ENCODE measurements around the gene GABBR2. TPM values are rescaled to one million over a fixed set of nuclear protein-coding genes. Genes with fewer than 3 reads are reported as not detected.

The GABBR2 gene
- total and polyA plus RNA-seq, 2 experiments from 2014 or later, result 0.89 to 1.3 TPM

DNA sequence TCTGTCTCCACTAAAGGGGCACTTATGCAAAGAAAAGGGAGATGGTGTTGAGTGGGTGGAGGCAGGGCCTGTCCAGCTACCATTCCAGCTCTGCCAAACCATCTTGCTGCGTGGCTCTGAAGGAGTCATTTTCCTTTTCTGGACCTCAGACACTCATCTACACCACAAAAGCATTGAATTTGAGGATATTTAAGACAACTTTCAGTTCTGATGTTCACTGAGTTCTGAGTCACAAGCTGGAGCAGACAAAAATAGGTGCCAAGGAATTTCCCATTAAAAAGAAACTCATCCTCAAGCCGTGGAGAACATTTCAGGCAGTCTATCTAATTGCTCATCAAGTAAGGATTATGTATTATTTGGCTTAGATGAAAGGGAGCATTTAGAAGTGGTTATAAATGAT lies 258.2 kb downstream of the GABBR2 start:
- TF ChIP-seq EZH2 (IDR thresholded peaks at IDR 0.05; ENCODE audit: low read depth, unreplicated experiment), result no peak
- no peak for TF ChIP-seq EZH2phosphoT487 (IDR thresholded peaks at IDR 0.05; ENCODE audit: unreplicated experiment)
- TF ChIP-seq CREB1 (CRISPR knock-in tag; IDR thresholded peaks at IDR 0.05; ENCODE audit: low read depth), result no peak
- TF ChIP-seq ZNF462 (CRISPR knock-in tag; IDR thresholded peaks at IDR 0.05), result no peak
- TF ChIP-seq POLR2AphosphoS5 (IDR thresholded peaks at IDR 0.05; ENCODE audit: low read depth), result no peak
- TF ChIP-seq, protein P1, sequence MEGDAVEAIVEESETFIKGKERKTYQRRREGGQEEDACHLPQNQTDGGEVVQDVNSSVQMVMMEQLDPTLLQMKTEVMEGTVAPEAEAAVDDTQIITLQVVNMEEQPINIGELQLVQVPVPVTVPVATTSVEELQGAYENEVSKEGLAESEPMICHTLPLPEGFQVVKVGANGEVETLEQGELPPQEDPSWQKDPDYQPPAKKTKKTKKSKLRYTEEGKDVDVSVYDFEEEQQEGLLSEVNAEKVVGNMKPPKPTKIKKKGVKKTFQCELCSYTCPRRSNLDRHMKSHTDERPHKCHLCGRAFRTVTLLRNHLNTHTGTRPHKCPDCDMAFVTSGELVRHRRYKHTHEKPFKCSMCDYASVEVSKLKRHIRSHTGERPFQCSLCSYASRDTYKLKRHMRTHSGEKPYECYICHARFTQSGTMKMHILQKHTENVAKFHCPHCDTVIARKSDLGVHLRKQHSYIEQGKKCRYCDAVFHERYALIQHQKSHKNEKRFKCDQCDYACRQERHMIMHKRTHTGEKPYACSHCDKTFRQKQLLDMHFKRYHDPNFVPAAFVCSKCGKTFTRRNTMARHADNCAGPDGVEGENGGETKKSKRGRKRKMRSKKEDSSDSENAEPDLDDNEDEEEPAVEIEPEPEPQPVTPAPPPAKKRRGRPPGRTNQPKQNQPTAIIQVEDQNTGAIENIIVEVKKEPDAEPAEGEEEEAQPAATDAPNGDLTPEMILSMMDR (conservative IDR thresholded peaks at IDR 0.05; ENCODE audit: low read depth in 2 of 2), result no peak
- TF ChIP-seq STAT1 (IDR thresholded peaks at IDR 0.05; ENCODE audit: unreplicated experiment), result no peak
- TF ChIP-seq, protein P2, sequence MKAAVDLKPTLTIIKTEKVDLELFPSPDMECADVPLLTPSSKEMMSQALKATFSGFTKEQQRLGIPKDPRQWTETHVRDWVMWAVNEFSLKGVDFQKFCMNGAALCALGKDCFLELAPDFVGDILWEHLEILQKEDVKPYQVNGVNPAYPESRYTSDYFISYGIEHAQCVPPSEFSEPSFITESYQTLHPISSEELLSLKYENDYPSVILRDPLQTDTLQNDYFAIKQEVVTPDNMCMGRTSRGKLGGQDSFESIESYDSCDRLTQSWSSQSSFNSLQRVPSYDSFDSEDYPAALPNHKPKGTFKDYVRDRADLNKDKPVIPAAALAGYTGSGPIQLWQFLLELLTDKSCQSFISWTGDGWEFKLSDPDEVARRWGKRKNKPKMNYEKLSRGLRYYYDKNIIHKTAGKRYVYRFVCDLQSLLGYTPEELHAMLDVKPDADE (IDR thresholded peaks at IDR 0.05), result no peak
- TF ChIP-seq ZNF114 (CRISPR knock-in tag; IDR thresholded peaks at IDR 0.05), result no peak
- TF ChIP-seq NANOG (IDR thresholded peaks at IDR 0.05; ENCODE audit: borderline replicate concordance), result no peak
- TF ChIP-seq, protein P3, sequence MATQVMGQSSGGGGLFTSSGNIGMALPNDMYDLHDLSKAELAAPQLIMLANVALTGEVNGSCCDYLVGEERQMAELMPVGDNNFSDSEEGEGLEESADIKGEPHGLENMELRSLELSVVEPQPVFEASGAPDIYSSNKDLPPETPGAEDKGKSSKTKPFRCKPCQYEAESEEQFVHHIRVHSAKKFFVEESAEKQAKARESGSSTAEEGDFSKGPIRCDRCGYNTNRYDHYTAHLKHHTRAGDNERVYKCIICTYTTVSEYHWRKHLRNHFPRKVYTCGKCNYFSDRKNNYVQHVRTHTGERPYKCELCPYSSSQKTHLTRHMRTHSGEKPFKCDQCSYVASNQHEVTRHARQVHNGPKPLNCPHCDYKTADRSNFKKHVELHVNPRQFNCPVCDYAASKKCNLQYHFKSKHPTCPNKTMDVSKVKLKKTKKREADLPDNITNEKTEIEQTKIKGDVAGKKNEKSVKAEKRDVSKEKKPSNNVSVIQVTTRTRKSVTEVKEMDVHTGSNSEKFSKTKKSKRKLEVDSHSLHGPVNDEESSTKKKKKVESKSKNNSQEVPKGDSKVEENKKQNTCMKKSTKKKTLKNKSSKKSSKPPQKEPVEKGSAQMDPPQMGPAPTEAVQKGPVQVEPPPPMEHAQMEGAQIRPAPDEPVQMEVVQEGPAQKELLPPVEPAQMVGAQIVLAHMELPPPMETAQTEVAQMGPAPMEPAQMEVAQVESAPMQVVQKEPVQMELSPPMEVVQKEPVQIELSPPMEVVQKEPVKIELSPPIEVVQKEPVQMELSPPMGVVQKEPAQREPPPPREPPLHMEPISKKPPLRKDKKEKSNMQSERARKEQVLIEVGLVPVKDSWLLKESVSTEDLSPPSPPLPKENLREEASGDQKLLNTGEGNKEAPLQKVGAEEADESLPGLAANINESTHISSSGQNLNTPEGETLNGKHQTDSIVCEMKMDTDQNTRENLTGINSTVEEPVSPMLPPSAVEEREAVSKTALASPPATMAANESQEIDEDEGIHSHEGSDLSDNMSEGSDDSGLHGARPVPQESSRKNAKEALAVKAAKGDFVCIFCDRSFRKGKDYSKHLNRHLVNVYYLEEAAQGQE (IDR thresholded peaks at IDR 0.05; ENCODE audit: unreplicated experiment), result no peak
- no peak for TF ChIP-seq JUNB (IDR thresholded peaks at IDR 0.05; ENCODE audit: unreplicated experiment)
- TF ChIP-seq ZNF331 (CRISPR knock-in tag; IDR thresholded peaks at IDR 0.05; ENCODE audit: low read depth), result no peak
- H3K27ac Mint-ChIP-seq, result no peak overlapping the region
- peaks cover 27% of the 10 kb centered on the region; the same call in 2 of the 3 replicates for H3K9me3 Mint-ChIP-seq
- Histone ChIP-seq H4K20me1 (replicated peaks; ENCODE audit: insufficient read depth) (no peaks in the 10 kb centered on the region), H3K4me3 (no peak overlapping the region), H3K79me2 (replicated peaks; ENCODE audit: insufficient read depth) (no peaks in the 10 kb centered on the region), H3K36me3 (ENCODE audit: insufficient read depth) (no peaks in the 10 kb centered on the region), H3K27me3 (ENCODE audit: insufficient read depth) (no peaks in the 10 kb centered on the region), H3K27ac (ENCODE audit: low read depth) (no peak overlapping the region), H3F3A (replicated peaks; ENCODE audit: low read depth) (no peaks in the 10 kb centered on the region), H3K9me2 (ENCODE audit: insufficient read depth) (no peaks in the 10 kb centered on the region), H2AFZ (no peak overlapping the region), H3K4me1 (ENCODE audit: insufficient read depth) (peaks cover 5% of the 10 kb centered on the region; the same call in 1 of the 2 replicates), H3K4me2 (no peak overlapping the region)
- DNase-seq (ENCODE audit: low spot score) (no peak), ATAC-seq (no peak)
- peaks cover 12% of the 10 kb centered on the region; the same call in 1 of the 3 replicates for H3K36me3 Mint-ChIP-seq (ENCODE audit: low read depth)
- H3K4me3 Mint-ChIP-seq, result no peak overlapping the region
- peaks cover 8% of the 10 kb centered on the region; the same call in 2 of the 3 replicates for H3K4me1 Mint-ChIP-seq
- peaks cover 6% of the 10 kb centered on the region for H3K27me3 Mint-ChIP-seq (ENCODE audit: insufficient read depth, low read depth, poor library complexity)

Measured in GM23338 (cell line).